Stimulated activated CD8-positive, alpha-beta memory T cell treated with anti-CD3 and anti-CD28 coated beads, Interleukin-2, amount 100 ng/mL, for 48 hours (primary cell): Measurements from ENCODE around the gene CHD6.

Source experiments
- DNase-seq, 2 donors: peaks; one replicate each; pipeline ENCODE4 v3.0.0-alpha.2; 2020; ENCODE audit warnings: low read depth in 2 of 2

The CHD6 gene

GRCh38 chr20:41509316-41510200, 108.6 kb downstream of the CHD6 start:
- no peak for DNase-seq

- DNase-seq: no peak
Observed at GRCh38 chr20:41508335-41508734, 109.8 kb downstream of the CHD6 start.

- no peak for DNase-seq
Observed at GRCh38 chr20:41507851-41508250, 110.3 kb downstream of the CHD6 start.

- DNase-seq: no peak
Observed at GRCh38 chr20:41507436-41507835, 110.7 kb downstream of the CHD6 start.

- no peak for DNase-seq
Observed at GRCh38 chr20:41506192-41506915, 111.8 kb downstream of the CHD6 start.

- DNase-seq: no peak
Observed at GRCh38 chr20:41505184-41505583, 113.0 kb downstream of the CHD6 start.

GRCh38 chr20:41501376-41501775, 116.8 kb downstream of the CHD6 start:
- no peak for DNase-seq

GRCh38 chr20:41499961-41500725, 118.0 kb downstream of the CHD6 start:
- no peak for DNase-seq

- no peak for DNase-seq
Observed at GRCh38 chr20:41499064-41499463, 119.1 kb downstream of the CHD6 start.

- DNase-seq: no peak
Observed at GRCh38 chr20:41497186-41497895, 120.8 kb downstream of the CHD6 start.

- DNase-seq: no peak
Observed at GRCh38 chr20:41494451-41494850, 123.7 kb downstream of the CHD6 start.

- no peak for DNase-seq
Observed at GRCh38 chr20:41483553-41483930, 134.6 kb downstream of the CHD6 start.

GRCh38 chr20:41482647-41483552, 135.3 kb downstream of the CHD6 start:
- DNase-seq: no peak

- no peak for DNase-seq
Observed at GRCh38 chr20:41480054-41480770, 138.0 kb downstream of the CHD6 start.

- DNase-seq: no peak
Observed at GRCh38 chr20:41479113-41479512, 139.1 kb downstream of the CHD6 start.

GRCh38 chr20:41478026-41478425, 140.2 kb downstream of the CHD6 start:
- no peak for DNase-seq

GRCh38 chr20:41476446-41476845, 141.7 kb downstream of the CHD6 start:
- no peak for DNase-seq

GRCh38 chr20:41476013-41476441, 142.2 kb downstream of the CHD6 start:
- DNase-seq: no peak

GRCh38 chr20:41475503-41475902, 142.7 kb downstream of the CHD6 start:
- DNase-seq: no peak
